ENCODE data around the gene GDF3. TPM values are rescaled to one million over a fixed set of nuclear protein-coding genes. Genes with fewer than 3 reads are reported as not detected.

GDF3 gene
- total and polyA plus RNA-seq, 9 of the 15 experiments (the other 6 are each of a cell fraction or from before 2014, with no cell fraction given), result not detected

Other genes starting within 250 kb of the GDF3 start
Only the 7 nearest of the 8 such genes appear.
- gene CD163, start 192.0 kb downstream of the GDF3 start, total RNA-seq (2014; rRNA removed), result not detected in 2 replicates
- gene CD163, start 192.0 kb downstream of the GDF3 start, total RNA-seq (2014; rRNA removed; fragmentation: Illumina TruSeq; extraction: Trizol), result 0.03 TPM in 1 of 2 replicates, not detected in the other
- not detected in 2 replicates for gene CD163, start 192.0 kb downstream of the GDF3 start, total RNA-seq (2015; rRNA removed; fragmentation: Illumina TruSeq; extraction: Trizol)
- gene CD163, start 192.0 kb downstream of the GDF3 start, total RNA-seq (2021), result 0.51 and 0.62 TPM in 2 replicates
- 0.04 TPM in 1 of 2 replicates, not detected in the other for gene CD163, start 192.0 kb downstream of the GDF3 start, polyA plus RNA-seq (2011; rRNA removed)
- not detected in 2 replicates for gene CD163, start 192.0 kb downstream of the GDF3 start, polyA plus RNA-seq (2014; fragmentation: Illumina TruSeq; extraction: Trizol)
- gene CD163, start 192.0 kb downstream of the GDF3 start, polyA plus RNA-seq (2014; fragmentation: Nextera tagmentation; extraction: Ambion mirVana), result not detected
- gene CD163, start 192.0 kb downstream of the GDF3 start, polyA plus RNA-seq (2014; rRNA removed), result not detected in 2 replicates
- not detected in 2 replicates for gene APOBEC1, start 29.9 kb downstream of the GDF3 start, total RNA-seq (2014; rRNA removed)
- gene APOBEC1, start 29.9 kb downstream of the GDF3 start, total RNA-seq (2014; rRNA removed; fragmentation: Illumina TruSeq; extraction: Trizol), result not detected in 2 replicates
- gene APOBEC1, start 29.9 kb downstream of the GDF3 start, total RNA-seq (2015; rRNA removed; fragmentation: Illumina TruSeq; extraction: Trizol), result not detected in 2 replicates
- gene APOBEC1, start 29.9 kb downstream of the GDF3 start, total RNA-seq (2021), result not detected in 2 replicates
- gene APOBEC1, start 29.9 kb downstream of the GDF3 start, polyA plus RNA-seq (2011; rRNA removed), result not detected in 2 replicates
- not detected in 2 replicates for gene APOBEC1, start 29.9 kb downstream of the GDF3 start, polyA plus RNA-seq (2014; fragmentation: Illumina TruSeq; extraction: Trizol)
- not detected for gene APOBEC1, start 29.9 kb downstream of the GDF3 start, polyA plus RNA-seq (2014; fragmentation: Nextera tagmentation; extraction: Ambion mirVana)
- not detected in 2 replicates for gene APOBEC1, start 29.9 kb downstream of the GDF3 start, polyA plus RNA-seq (2014; rRNA removed)
- not detected in 2 replicates for gene DPPA3, start 15.7 kb upstream of the GDF3 start, total RNA-seq (2014; rRNA removed)
- gene DPPA3, start 15.7 kb upstream of the GDF3 start, total RNA-seq (2014; rRNA removed; fragmentation: Illumina TruSeq; extraction: Trizol), result not detected in 2 replicates
- not detected in 2 replicates for gene DPPA3, start 15.7 kb upstream of the GDF3 start, total RNA-seq (2015; rRNA removed; fragmentation: Illumina TruSeq; extraction: Trizol)
- not detected in 2 replicates for gene DPPA3, start 15.7 kb upstream of the GDF3 start, total RNA-seq (2021)
- not detected in 2 replicates for gene DPPA3, start 15.7 kb upstream of the GDF3 start, polyA plus RNA-seq (2011; rRNA removed)
- gene DPPA3, start 15.7 kb upstream of the GDF3 start, polyA plus RNA-seq (2014; fragmentation: Illumina TruSeq; extraction: Trizol), result not detected in 2 replicates
- not detected for gene DPPA3, start 15.7 kb upstream of the GDF3 start, polyA plus RNA-seq (2014; fragmentation: Nextera tagmentation; extraction: Ambion mirVana)
- not detected in 2 replicates for gene DPPA3, start 15.7 kb upstream of the GDF3 start, polyA plus RNA-seq (2014; rRNA removed)
- gene CLEC4C, start 51.6 kb upstream of the GDF3 start, total RNA-seq (2014; rRNA removed), result not detected in 2 replicates
- not detected in 2 replicates for gene CLEC4C, start 51.6 kb upstream of the GDF3 start, total RNA-seq (2014; rRNA removed; fragmentation: Illumina TruSeq; extraction: Trizol)
- gene CLEC4C, start 51.6 kb upstream of the GDF3 start, total RNA-seq (2015; rRNA removed; fragmentation: Illumina TruSeq; extraction: Trizol), result not detected in 2 replicates
- gene CLEC4C, start 51.6 kb upstream of the GDF3 start, total RNA-seq (2021), result not detected in 2 replicates
- not detected in 2 replicates for gene CLEC4C, start 51.6 kb upstream of the GDF3 start, polyA plus RNA-seq (2011; rRNA removed)
- not detected in 2 replicates for gene CLEC4C, start 51.6 kb upstream of the GDF3 start, polyA plus RNA-seq (2014; fragmentation: Illumina TruSeq; extraction: Trizol)
- gene CLEC4C, start 51.6 kb upstream of the GDF3 start, polyA plus RNA-seq (2014; fragmentation: Nextera tagmentation; extraction: Ambion mirVana), result not detected
- not detected in 2 replicates for gene CLEC4C, start 51.6 kb upstream of the GDF3 start, polyA plus RNA-seq (2014; rRNA removed)
- gene NANOGNB, start 69.4 kb upstream of the GDF3 start, total RNA-seq (2014; rRNA removed), result not detected in 2 replicates
- gene NANOGNB, start 69.4 kb upstream of the GDF3 start, total RNA-seq (2014; rRNA removed; fragmentation: Illumina TruSeq; extraction: Trizol), result not detected in 2 replicates
- gene NANOGNB, start 69.4 kb upstream of the GDF3 start, total RNA-seq (2015; rRNA removed; fragmentation: Illumina TruSeq; extraction: Trizol), result not detected in 2 replicates
- gene NANOGNB, start 69.4 kb upstream of the GDF3 start, total RNA-seq (2021), result not detected in 2 replicates
- not detected in 2 replicates for gene NANOGNB, start 69.4 kb upstream of the GDF3 start, polyA plus RNA-seq (2011; rRNA removed)
- gene NANOGNB, start 69.4 kb upstream of the GDF3 start, polyA plus RNA-seq (2014; fragmentation: Illumina TruSeq; extraction: Trizol), result not detected in 2 replicates
- gene NANOGNB, start 69.4 kb upstream of the GDF3 start, polyA plus RNA-seq (2014; fragmentation: Nextera tagmentation; extraction: Ambion mirVana), result not detected
- not detected in 2 replicates for gene NANOGNB, start 69.4 kb upstream of the GDF3 start, polyA plus RNA-seq (2014; rRNA removed)
- not detected in 2 replicates for gene NANOG, start 93.6 kb upstream of the GDF3 start, total RNA-seq (2014; rRNA removed)
- gene NANOG, start 93.6 kb upstream of the GDF3 start, total RNA-seq (2014; rRNA removed; fragmentation: Illumina TruSeq; extraction: Trizol), result not detected in 2 replicates
- not detected in 2 replicates for gene NANOG, start 93.6 kb upstream of the GDF3 start, total RNA-seq (2015; rRNA removed; fragmentation: Illumina TruSeq; extraction: Trizol)
- 0.04 and 0.38 TPM in 2 replicates for gene NANOG, start 93.6 kb upstream of the GDF3 start, total RNA-seq (2021)
- not detected in 2 replicates for gene NANOG, start 93.6 kb upstream of the GDF3 start, polyA plus RNA-seq (2011; rRNA removed)
- not detected in 2 replicates for gene NANOG, start 93.6 kb upstream of the GDF3 start, polyA plus RNA-seq (2014; fragmentation: Illumina TruSeq; extraction: Trizol)
- not detected for gene NANOG, start 93.6 kb upstream of the GDF3 start, polyA plus RNA-seq (2014; fragmentation: Nextera tagmentation; extraction: Ambion mirVana)
- not detected in 2 replicates for gene NANOG, start 93.6 kb upstream of the GDF3 start, polyA plus RNA-seq (2014; rRNA removed)
- gene SLC2A14, start 177.1 kb upstream of the GDF3 start, total RNA-seq (2014; rRNA removed), result 0.20 TPM in 1 of 2 replicates, not detected in the other
- 5.4 and 6.8 TPM in 2 replicates for gene SLC2A14, start 177.1 kb upstream of the GDF3 start, total RNA-seq (2014; rRNA removed; fragmentation: Illumina TruSeq; extraction: Trizol)
- gene SLC2A14, start 177.1 kb upstream of the GDF3 start, total RNA-seq (2015; rRNA removed; fragmentation: Illumina TruSeq; extraction: Trizol), result 3.6 and 4.3 TPM in 2 replicates
- gene SLC2A14, start 177.1 kb upstream of the GDF3 start, total RNA-seq (2021), result 7.4 and 8.9 TPM in 2 replicates
- 6.3 and 6.8 TPM in 2 replicates for gene SLC2A14, start 177.1 kb upstream of the GDF3 start, polyA plus RNA-seq (2011; rRNA removed)
- gene SLC2A14, start 177.1 kb upstream of the GDF3 start, polyA plus RNA-seq (2014; fragmentation: Illumina TruSeq; extraction: Trizol), result 0.74 and 1.1 TPM in 2 replicates
- gene SLC2A14, start 177.1 kb upstream of the GDF3 start, polyA plus RNA-seq (2014; fragmentation: Nextera tagmentation; extraction: Ambion mirVana), result 1 to 10 TPM; 4.0 to 5.2 TPM
- gene SLC2A14, start 177.1 kb upstream of the GDF3 start, polyA plus RNA-seq (2014; rRNA removed), result 0.13 and 0.19 TPM in 2 replicates